GM12892 (cell line): ENCODE results near the gene PAPPA.

Experiments
- DNase-seq: peaks from one replicate; pipeline ENCODE4 v3.0.0; 2011; ENCODE audit not compliant: insufficient read length
- FAIRE-seq: peaks from 2 replicates; lab custom pipeline; 2011; peaks lifted over from hg19 to GRCh38; lab: Jason Lieb, UNC
- POLR2A ChIP-seq: IDR thresholded peaks from 2 replicates; pipeline ENCODE4 v1.6.1; 2011; ENCODE audit warnings: low read depth, low read length, control low read depth
- POLR2AphosphoS5 ChIP-seq: IDR thresholded peaks from 2 replicates; pipeline ENCODE4 v1.6.1; 2011; ENCODE audit warnings: low read depth, low read length, control low read depth
- TAF1 ChIP-seq: IDR thresholded peaks from 2 replicates; pipeline ENCODE4 v1.6.1; 2011; ENCODE audit warnings: low read depth, mild to moderate bottlenecking, control low read depth, low read length, borderline replicate concordance

Gene PAPPA

DNA sequence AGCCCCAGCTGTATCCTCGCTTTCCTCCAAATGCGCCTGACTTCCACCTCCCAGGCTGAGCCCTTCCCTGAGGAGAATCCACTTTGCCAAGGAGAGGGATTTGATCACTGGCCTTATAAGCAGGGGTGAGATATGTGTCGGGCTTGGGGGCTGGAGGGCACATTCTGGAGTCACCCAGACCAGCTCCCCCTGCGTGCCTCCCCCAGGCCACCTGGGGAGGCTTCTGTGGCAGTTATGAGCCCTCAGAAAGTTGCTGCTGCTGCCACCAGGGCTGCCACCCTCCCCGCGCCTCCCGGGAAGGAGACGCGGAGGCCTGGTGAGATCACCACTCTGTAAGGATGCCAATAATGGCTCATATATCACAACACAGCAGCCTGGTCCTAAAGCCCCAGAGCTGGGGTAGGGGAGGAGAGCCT is 211.5 kb downstream of the PAPPA start:
- no peak for TF ChIP-seq POLR2A
- TF ChIP-seq POLR2AphosphoS5, result no peak
- TF ChIP-seq TAF1, result no peak
- FAIRE-seq, result no peak
- no peak for DNase-seq

DNA sequence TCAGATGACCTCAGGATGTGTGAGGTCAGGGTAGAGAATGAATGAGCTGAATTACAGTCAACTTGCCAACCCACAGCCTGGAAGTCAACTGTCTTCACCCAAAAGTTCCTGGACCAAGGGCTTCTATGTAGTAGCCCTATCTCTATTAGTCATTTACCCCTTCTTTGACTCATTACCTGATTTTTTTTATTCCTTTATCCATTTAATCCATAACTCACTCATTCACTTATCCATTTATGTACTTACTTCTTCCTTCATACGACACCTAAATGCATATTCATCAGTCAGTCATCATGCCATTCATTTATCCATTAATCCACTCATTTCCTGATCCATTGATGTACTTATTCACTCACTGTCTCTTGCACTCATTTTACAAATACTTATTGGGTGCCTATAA is 212.7 kb downstream of the PAPPA start:
- DNase-seq (no peak), FAIRE-seq (no peak)
- TF ChIP-seq POLR2AphosphoS5 (no peak), POLR2A (no peak), TAF1 (no peak)

DNA sequence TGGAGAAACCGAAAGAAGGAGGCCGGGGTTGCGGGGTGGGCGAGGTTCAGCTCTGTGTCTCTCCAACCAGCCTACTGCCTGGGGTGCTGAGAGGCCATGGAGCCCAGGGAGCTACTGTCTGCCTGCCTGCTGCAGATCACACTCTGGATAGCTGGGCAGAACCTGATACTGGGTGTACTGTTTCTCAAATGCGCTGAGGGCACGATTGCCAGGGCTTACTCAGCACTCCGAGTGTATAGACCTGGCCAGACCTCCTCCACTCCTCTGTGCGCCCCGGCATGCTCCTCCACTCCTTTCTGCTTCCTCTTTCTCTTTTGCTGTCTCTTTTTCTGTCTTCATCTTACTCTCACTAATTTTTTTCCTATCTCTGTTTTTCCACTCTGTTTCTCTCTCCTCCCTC is 215.1 kb downstream of the PAPPA start:
- FAIRE-seq (no peak), DNase-seq (no peak)
- TF ChIP-seq TAF1 (no peak), POLR2AphosphoS5 (no peak), POLR2A (no peak)

DNA sequence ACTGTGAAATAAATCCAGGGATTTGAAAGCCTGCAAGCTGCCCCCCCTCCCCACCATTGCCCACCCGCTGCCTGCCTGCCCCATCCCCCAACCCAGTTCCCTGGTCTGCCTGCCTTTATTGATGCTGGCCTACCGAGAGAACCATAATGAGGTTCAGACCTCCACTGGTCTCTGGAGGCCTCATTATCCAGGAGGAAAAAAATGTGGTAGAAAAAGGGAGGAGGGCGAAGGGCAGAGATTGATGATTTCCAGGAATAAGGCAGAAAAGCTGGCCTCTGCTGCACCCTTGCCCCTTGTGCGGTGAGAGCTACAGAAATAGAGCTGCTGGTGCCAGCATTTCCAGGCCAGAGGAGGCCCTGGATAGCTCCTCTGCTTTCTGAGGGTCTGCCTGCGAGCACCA is 216.1 kb downstream of the PAPPA start:
- TF ChIP-seq TAF1 (no peak), POLR2A (no peak), POLR2AphosphoS5 (no peak)
- FAIRE-seq, result no peak
- no peak for DNase-seq

DNA sequence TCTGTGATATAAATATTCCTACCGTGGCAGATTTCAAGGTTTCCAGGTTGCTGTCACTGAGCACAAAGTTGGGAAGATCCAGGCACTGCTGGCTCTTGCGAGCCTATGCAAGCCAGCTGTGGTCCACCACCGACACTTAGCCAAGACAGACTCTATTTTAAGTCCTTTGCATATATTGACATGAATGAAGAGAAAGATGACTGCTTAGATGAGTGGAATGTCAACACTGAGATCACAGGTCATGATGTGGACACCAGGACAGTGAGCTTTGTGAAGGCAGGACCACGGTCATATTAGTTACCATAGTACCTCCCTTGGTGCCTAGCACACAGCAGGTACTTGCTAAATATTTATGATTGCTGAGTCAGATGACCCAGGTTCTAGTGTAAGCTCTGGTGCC is 217.0 kb downstream of the PAPPA start:
- TF ChIP-seq POLR2A (no peak), TAF1 (no peak), POLR2AphosphoS5 (no peak)
- no peak for DNase-seq
- FAIRE-seq, result no peak

DNA sequence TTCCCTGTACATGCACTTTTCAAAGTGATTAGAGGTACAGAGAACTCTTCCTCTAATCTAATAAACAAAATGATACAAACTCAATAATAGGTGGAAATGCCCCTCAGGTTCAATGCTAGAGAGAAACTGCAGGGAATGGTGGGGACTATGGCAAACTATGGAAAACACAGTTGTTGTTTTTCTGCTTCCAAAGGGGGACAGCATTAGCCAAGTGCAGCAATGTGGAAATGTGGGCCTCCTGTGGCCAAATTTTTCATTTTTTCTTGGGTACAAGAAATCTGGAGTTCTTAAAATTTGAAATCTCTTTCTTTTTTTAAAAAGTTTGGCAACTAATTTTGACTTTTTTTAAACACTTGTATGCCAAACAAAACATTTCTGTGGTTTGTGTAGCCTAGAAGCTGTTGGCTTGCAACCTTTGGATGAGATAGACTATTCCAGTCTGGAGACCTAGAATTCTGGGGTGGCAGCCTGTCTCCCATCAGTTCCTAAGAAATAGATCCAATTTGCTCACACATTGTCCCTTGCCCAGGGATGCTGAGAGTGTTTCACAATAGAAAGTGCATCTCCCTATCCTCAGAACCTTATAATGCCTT is 218.6 kb downstream of the PAPPA start:
- no peak for FAIRE-seq
- TF ChIP-seq TAF1 (no peak), POLR2AphosphoS5 (no peak), POLR2A (no peak)
- DNase-seq, result no peak

DNA sequence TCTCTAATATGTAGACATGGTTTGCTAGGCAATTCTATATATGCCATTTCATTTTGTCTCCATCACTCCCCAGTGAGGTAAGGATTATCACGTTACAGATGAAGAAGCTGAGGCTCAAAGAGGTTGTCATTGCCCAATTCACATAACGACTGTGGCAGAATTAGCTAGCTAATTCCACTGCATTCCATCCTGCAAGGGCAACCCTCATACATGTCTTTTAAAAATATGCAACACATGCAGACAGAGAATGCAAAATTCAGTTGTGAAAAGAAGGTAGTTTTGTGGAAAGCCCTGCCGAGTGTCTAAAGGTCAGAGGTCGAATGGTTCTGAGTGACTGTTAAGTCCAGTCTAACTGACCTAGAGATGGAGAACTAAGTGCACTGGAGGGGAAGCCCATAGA is 219.2 kb downstream of the PAPPA start:
- TF ChIP-seq POLR2AphosphoS5, result no peak
- TF ChIP-seq POLR2A, result no peak
- TF ChIP-seq TAF1, result no peak
- no peak for FAIRE-seq

DNA sequence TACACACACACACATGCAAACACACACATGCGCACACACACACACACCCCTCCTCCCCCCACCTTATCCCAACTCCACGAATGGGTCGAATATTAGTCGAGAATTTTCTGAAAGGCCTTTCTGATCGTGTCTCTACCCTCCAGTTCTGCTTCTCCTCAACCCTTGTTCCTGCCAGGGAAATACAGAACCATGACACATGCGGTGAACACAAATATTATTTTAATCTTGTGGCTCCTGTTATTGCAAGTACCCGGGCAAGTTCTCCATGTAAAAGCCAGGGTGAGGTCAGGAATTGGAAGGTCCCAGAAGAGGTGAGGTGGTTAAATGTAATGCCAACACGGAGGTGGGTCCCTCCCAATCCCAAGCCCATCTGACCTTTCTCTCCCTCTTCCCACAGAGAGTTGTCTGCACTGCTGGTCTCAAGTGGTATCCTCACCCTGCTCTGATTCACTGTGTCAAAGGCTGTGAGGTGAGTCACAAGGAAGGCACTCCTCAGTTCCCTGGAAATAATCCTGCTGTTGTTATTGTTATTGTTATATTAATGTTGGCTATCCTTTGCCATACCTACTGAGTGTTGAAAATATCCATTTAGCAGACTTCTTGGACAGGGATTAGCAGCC is 223.7 kb downstream of the PAPPA start:
- no peak for TF ChIP-seq POLR2A
- DNase-seq (no peak), FAIRE-seq (no peak)

More for the DNA sequence above, 219.2 kb downstream of the PAPPA start:
- no peak for DNase-seq

DNA sequence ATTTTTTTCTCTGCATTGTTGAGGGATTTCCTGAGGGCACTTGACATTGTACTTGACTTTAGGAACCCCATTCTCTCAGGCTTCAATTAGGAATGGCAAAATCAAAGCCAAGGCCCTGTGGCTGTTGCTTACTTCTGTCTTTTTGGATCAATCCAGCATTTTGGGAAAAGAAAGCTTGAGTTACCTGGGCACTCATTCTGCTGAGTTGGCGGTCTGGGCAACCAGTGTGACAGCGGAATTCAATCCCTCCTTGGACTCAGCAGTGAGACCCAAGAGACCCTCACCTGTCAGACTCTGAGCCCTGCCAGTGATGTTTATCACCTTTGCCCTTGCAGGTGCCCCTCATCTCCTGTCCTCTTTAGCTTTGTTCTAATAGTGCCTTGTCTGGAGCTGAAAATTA is 225.3 kb downstream of the PAPPA start:
- TF ChIP-seq TAF1, result no peak
- TF ChIP-seq POLR2A, result no peak
- no peak for TF ChIP-seq POLR2AphosphoS5
- no peak for DNase-seq
- no peak for FAIRE-seq

DNA sequence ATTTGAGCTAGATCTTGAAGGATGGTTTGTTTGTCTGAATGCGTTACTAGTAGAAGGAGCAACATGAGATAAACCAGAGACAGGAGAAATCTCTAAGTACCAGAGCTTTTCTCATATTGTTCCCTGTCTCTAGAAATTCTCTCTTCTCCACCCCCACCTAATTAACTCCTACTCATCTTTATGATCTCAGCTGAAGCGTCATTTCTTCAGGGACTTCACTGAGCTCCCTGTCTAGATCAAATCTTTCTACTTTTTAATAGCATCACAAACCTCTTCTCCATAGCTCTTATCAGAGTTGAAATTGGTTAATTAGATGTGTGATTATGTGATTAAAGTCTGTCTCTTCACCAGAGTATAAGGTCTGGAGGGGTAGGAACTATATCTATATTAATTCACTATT is 226.2 kb downstream of the PAPPA start:
- DNase-seq (no peak), FAIRE-seq (no peak)
- TF ChIP-seq POLR2A (no peak), POLR2AphosphoS5 (no peak), TAF1 (no peak)

DNA sequence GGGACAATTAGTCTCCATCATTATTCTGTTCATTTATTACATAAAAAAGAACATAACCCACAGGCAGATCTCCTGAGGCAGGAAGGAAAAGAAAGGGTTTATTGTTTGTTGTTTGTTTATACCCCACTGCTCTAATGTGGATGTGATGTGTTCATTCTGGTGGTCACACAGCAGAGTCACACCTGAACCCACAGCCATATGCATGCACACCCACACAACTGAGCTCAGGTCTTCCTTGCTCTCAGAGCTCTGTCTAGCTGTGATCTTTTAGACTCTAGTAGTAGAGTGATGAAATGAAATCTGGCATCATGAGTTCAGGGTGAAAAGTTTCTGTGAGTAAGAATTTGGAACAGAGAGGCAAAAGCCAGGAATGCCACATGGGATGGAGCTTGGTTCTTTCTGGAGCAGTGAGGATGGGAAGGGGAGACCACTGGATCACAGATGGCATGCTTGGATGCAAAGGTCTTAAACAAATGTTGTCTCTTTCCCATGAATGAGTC is 227.0 kb downstream of the PAPPA start:
- no peak for FAIRE-seq
- no peak for DNase-seq
- TF ChIP-seq POLR2AphosphoS5 (no peak), TAF1 (no peak), POLR2A (no peak)

DNA sequence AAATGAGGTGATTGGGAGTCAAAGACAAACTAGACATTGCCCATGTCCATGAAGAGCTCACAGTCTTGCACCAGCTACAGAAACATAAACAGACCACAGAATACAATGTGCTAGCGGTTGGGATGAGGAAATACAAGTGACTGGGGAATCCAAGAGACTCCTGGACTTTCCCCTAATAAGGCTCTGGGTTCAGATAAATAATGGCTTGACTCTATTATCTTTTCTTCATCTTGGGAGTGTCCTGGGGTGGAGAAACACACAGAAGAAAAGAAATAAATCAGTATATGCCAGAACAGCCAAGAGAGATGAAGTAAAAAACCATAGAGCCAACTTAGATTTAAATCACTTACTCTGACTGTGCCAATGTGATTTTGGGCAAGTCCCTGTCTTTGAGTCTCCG is 227.8 kb downstream of the PAPPA start:
- no peak for DNase-seq
- FAIRE-seq, result no peak
- TF ChIP-seq POLR2A (no peak), POLR2AphosphoS5 (no peak), TAF1 (no peak)

DNA sequence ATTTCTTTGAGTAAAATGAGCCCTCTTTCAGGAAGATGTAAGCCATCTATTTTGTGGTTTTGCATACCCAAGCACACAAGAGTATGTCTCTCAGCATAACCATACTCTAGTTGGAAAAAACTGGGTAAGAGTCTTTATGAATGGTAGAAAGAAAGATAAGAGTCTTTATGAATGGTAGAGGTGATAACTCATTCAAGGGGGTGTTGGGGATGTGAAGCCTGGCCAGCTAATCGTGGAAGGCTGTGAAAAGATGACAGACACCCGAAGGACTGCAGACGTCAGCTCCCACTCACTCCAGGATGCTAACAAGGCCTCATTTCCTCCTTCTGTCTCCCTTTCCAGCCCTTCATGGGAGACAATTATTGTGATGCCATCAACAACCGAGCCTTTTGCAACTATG is 228.5 kb downstream of the PAPPA start:
- FAIRE-seq, result no peak
- no peak for DNase-seq
- no peak for TF ChIP-seq POLR2A
- TF ChIP-seq TAF1, result no peak
- TF ChIP-seq POLR2AphosphoS5, result no peak
